Fibroblast of lung (primary cell): ENCODE data around the gene RBMXL2. TPM values are rescaled to one million over a fixed set of nuclear protein-coding genes. Genes with fewer than 3 reads are reported as not detected.

ENCODE experiments used
- DNase-seq, 2 donors: peaks; one replicate each; pipeline versions ENCODE4 v3.0.0 to v3.0.0-alpha.2; 2010; ENCODE audit warnings: low read depth in 2 of 2
- H2AFZ ChIP-seq: 2 replicates; pipeline ENCODE4 v1.5.1; 2012; ENCODE audit warnings: low read length, control low read depth, inconsistent platforms
- H3K27ac ChIP-seq: 2 replicates; pipeline ENCODE4 v1.5.1; 2011; ENCODE audit warnings: low read length, control low read depth; ENCODE audit not compliant: insufficient read depth
- H3K27me3 ChIP-seq: 2 replicates; pipeline ENCODE4 v1.5.1; 2011; ENCODE audit warnings: mild to moderate bottlenecking, low read length; ENCODE audit not compliant: control insufficient read depth, insufficient read depth
- H3K36me3 ChIP-seq: 2 replicates; pipeline ENCODE4 v1.5.1; 2011; ENCODE audit warnings: low read length; ENCODE audit not compliant: control insufficient read depth, insufficient read depth
- H3K4me1 ChIP-seq: 2 replicates; pipeline ENCODE4 v1.5.1; 2011; ENCODE audit warnings: low read length; ENCODE audit not compliant: control insufficient read depth, insufficient read depth; ENCODE audit errors: extremely low read depth
- H3K4me2 ChIP-seq: 2 replicates; pipeline ENCODE4 v1.5.1; 2011; ENCODE audit warnings: low read length, control low read depth; ENCODE audit not compliant: insufficient read depth; ENCODE audit errors: extremely low read depth
- H3K4me3 ChIP-seq, 4 experiments: fragments of 200-600 bp in 1 of 4; sonication (generic) in 1 of 4; replicated peaks in 1 of 4; 2 replicates each; pipeline ENCODE4 v1.5.1; 2011 to 2016; ENCODE audit warnings: low read length in 4 of 4, low read depth in 3 of 4, mild to moderate bottlenecking in 3 of 4, control low read depth in 2 of 4, inconsistent platforms in 1 of 4, mixed read lengths in 1 of 4; ENCODE audit not compliant: insufficient read depth in 1 of 4; ENCODE audit errors: control extremely low read depth in 1 of 4
- H3K79me2 ChIP-seq: 2 replicates; pipeline ENCODE4 v1.5.1; 2012; ENCODE audit warnings: mild to moderate bottlenecking, low read length, inconsistent platforms; ENCODE audit not compliant: control insufficient read depth, insufficient read depth
- H3K9ac ChIP-seq: 2 replicates; pipeline ENCODE4 v1.5.1; 2011; ENCODE audit warnings: mild to moderate bottlenecking, low read length, control low read depth; ENCODE audit not compliant: insufficient read depth
- H3K9me3 ChIP-seq: 2 replicates; pipeline ENCODE4 v1.5.1; 2012; ENCODE audit warnings: low read depth, low read length; ENCODE audit not compliant: control insufficient read depth, insufficient read depth
- H4K20me1 ChIP-seq: 2 replicates; pipeline ENCODE4 v1.5.1; 2011; ENCODE audit warnings: low read length; ENCODE audit not compliant: control insufficient read depth, insufficient read depth; ENCODE audit errors: extremely low read depth
- CTCF ChIP-seq, 2 donors: IDR thresholded peaks in 1 of 2; conservative IDR thresholded peaks in 1 of 2; 1 replicate in 1 of 2; 2 replicates in 1 of 2; pipeline ENCODE4 v1.5.1; 2011 to 2012; ENCODE audit warnings: low read length in 2 of 2, control low read depth in 1 of 2, inconsistent platforms in 1 of 2, low read depth in 1 of 2, mild to moderate bottlenecking in 1 of 2
- EZH2 ChIP-seq: IDR thresholded peaks from 2 replicates; pipeline ENCODE4 v1.5.1; 2012; ENCODE audit warnings: low read length, control low read depth, mild to moderate bottlenecking; ENCODE audit errors: missing control alignments
- polyA plus RNA-seq, 2 donors: library from polyadenylated mRNA; depleted of rRNA in 1 of 2; stranded (reverse) in 1 of 2; unstranded in 1 of 2; fragments of >200 nt; gene quantifications; 2 replicates each; pipeline ENCODE4 v1.2.1, GENCODE V29; 2011 to 2012; ENCODE audit warnings: missing spikeins in 1 of 2
- total RNA-seq: library from RNA; depleted of rRNA; stranded (reverse); fragments of >200 nt; gene quantifications from 2 replicates; pipeline ENCODE4 v1.2.1, GENCODE V29; 2014

The RBMXL2 gene
- total and polyA plus RNA-seq, 2 donors (not counting 1 experiment from before 2014, with no cell fraction given): under 0.01 TPM; not detected in 1

- no peak for TF ChIP-seq EZH2
- H3K27me3 ChIP-seq: no peaks in the 10 kb centered on the region
- no peaks in the 10 kb centered on the region for H3K4me1 ChIP-seq
- no peak for DNase-seq
- no peak overlapping the region for H2AFZ ChIP-seq
- H3K4me2 ChIP-seq: no peak overlapping the region
- no peaks in the 10 kb centered on the region for H4K20me1 ChIP-seq
- H3K27ac ChIP-seq: no peak overlapping the region
- no peaks in the 10 kb centered on the region for H3K9me3 ChIP-seq
- no peak overlapping the region for H3K9ac ChIP-seq
- H3K4me3 ChIP-seq: no peak overlapping the region
- no peaks in the 10 kb centered on the region for H3K36me3 ChIP-seq
- H3K79me2 ChIP-seq: no peaks in the 10 kb centered on the region
These were observed 27.6 kb downstream of the RBMXL2 start for GRCh38 chr11:7116370-7116769.

- TF ChIP-seq EZH2: no peak
- no peak for TF ChIP-seq CTCF (conservative IDR thresholded peaks at IDR 0.05 in 1 of 2, IDR thresholded peaks at IDR 0.05 in 1 of 2; ENCODE audit: low read depth in 1 of 2, low read length in 2 of 2)
- Histone ChIP-seq H3K9me3 (no peaks in the 10 kb centered on the region), H3K27ac (no peak overlapping the region), H3K9ac (no peak overlapping the region), H3K36me3 (no peaks in the 10 kb centered on the region), H4K20me1 (no peaks in the 10 kb centered on the region), H3K79me2 (no peaks in the 10 kb centered on the region), H2AFZ (no peak overlapping the region), H3K4me2 (no peak overlapping the region), H3K27me3 (no peaks in the 10 kb centered on the region), H3K4me1 (no peaks in the 10 kb centered on the region), H3K4me3 (no peak overlapping the region)
- DNase-seq: no peak
These were observed 49.3 kb downstream of the RBMXL2 start for GRCh38 chr11:7138051-7138450.

Other genes starting within 250 kb of the RBMXL2 start
- gene OR10A5, start 243.3 kb upstream of the RBMXL2 start, total RNA-seq: not detected in 2 replicates
- gene OR10A5, start 243.3 kb upstream of the RBMXL2 start, polyA plus RNA-seq: not detected in 2 replicates
- not detected in 2 replicates for gene OR10A2, start 225.9 kb upstream of the RBMXL2 start, total RNA-seq
- gene OR10A2, start 225.9 kb upstream of the RBMXL2 start, polyA plus RNA-seq: not detected in 2 replicates
- not detected in 2 replicates for gene OR10A4, start 212.4 kb upstream of the RBMXL2 start, total RNA-seq
- gene OR10A4, start 212.4 kb upstream of the RBMXL2 start, polyA plus RNA-seq: not detected in 2 replicates
- 0.26 and 0.33 TPM in 2 replicates for gene OR2D2, start 196.5 kb upstream of the RBMXL2 start, total RNA-seq
- not detected in 2 replicates for gene OR2D2, start 196.5 kb upstream of the RBMXL2 start, polyA plus RNA-seq
- gene OR2D3, start 168.0 kb upstream of the RBMXL2 start, total RNA-seq: not detected in 2 replicates
- not detected in 2 replicates for gene OR2D3, start 168.0 kb upstream of the RBMXL2 start, polyA plus RNA-seq
- gene ZNF215, start 162.6 kb upstream of the RBMXL2 start, total RNA-seq: 3.6 and 4.1 TPM in 2 replicates
- 2.7 and 3.8 TPM in 2 replicates for gene ZNF215, start 162.6 kb upstream of the RBMXL2 start, polyA plus RNA-seq
- 8.7 and 9.9 TPM in 2 replicates for gene ZNF214, start 68.7 kb upstream of the RBMXL2 start, total RNA-seq
- gene ZNF214, start 68.7 kb upstream of the RBMXL2 start, polyA plus RNA-seq: 1.8 and 2.0 TPM in 2 replicates
- gene NLRP14, start 68.5 kb upstream of the RBMXL2 start, total RNA-seq: under 0.01 and 0.17 TPM in 2 replicates
- gene NLRP14, start 68.5 kb upstream of the RBMXL2 start, polyA plus RNA-seq: 0.05 and 0.07 TPM in 2 replicates
- not detected in 2 replicates for gene SYT9, start 162.9 kb downstream of the RBMXL2 start, total RNA-seq
- gene SYT9, start 162.9 kb downstream of the RBMXL2 start, polyA plus RNA-seq: not detected in 2 replicates